Peyer's patch (tissue), 4 donors: ENCODE measurements around the gene USH2A.

Experiments
- CTCF ChIP-seq, 6 experiments: fragments of 450-650 bp in 4 of 6; fragments of 200-600 bp in 2 of 6; sonication (generic) in 1 of 6; IDR thresholded peaks; one replicate each; pipeline ENCODE4 v1.5.1; 2017 to 2019; ENCODE audit warnings: antibody characterized with exemption in 6 of 6, mild to moderate bottlenecking in 3 of 6, moderate library complexity in 1 of 6
- POLR2A ChIP-seq, 2 donors: fragments of 450-650 bp; IDR thresholded peaks; one replicate each; pipeline ENCODE4 v1.5.1; 2017; ENCODE audit warnings: antibody characterized with exemption in 2 of 2, mild to moderate bottlenecking in 2 of 2, moderate library complexity in 2 of 2

GRCh38 chr1:215601276-215601675 lies 822.0 kb downstream of the USH2A start:
- TF ChIP-seq CTCF (IDR thresholded peaks at IDR 0.05) (no peak), POLR2A (IDR thresholded peaks at IDR 0.05) (no peak)
